ENCODE data around the gene SLC25A11. TPM values are rescaled to one million over a fixed set of nuclear protein-coding genes. Genes with fewer than 3 reads are reported as not detected.

SLC25A11 gene
- total RNA-seq, 3 donors from 2014 or later, result 38.8 to 48.5 (median 42.6) TPM

- no peaks in the 10 kb centered on the region for H3K27me3 ChIP-seq
- no peak for DNase-seq (ENCODE audit: low spot score in 2 of 2)
These were observed 2.3 kb downstream of the SLC25A11 start for GRCh38 chr17:4937553-4937952.

DNA sequence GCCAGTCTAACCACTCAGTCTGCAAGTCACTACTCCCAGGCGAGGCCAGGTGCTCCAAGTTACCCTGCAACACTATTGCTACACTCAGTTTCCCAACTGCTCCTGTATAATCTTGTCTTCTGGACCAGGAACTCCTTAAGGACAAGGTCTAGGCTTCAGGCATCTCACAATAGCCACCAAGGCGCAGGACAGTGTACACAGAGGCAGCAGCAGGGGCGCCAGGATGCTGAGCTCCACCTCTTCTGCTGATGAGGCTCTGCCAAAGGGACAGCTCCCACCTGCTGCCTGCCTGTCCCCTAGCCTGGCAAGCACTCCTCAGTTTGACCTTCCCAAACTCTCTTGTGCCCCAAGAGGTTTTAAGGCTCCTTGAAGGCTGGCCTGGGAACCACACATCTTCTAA, 3.4 kb downstream of the SLC25A11 start:
- H3K4me1 ChIP-seq, result peaks cover 17 to 29% of the 10 kb centered on the region in 2 donors
- H3K9me3 ChIP-seq, result no peaks in the 10 kb centered on the region
- H3K27me3 ChIP-seq, result no peaks in the 10 kb centered on the region
- no peaks in the 10 kb centered on the region for H3K36me3 ChIP-seq
- H3K27ac ChIP-seq, result no peak overlapping the region
- intact Hi-C loops (cut with DNase I; ENCODE audit: low total_unique reads), result no loop called here
- no peak for DNase-seq (ENCODE audit: low spot score in 2 of 2)
- no peak overlapping the region for H3K4me3 ChIP-seq
- TF ChIP-seq POLR2AphosphoS5 (IDR thresholded peaks at IDR 0.05), result no peak
- no peak for TF ChIP-seq CTCF (IDR thresholded peaks at IDR 0.05)
- no peak for TF ChIP-seq POLR2A (IDR thresholded peaks at IDR 0.05)

More at GRCh38 chr17:4937553-4937952, 2.3 kb downstream of the SLC25A11 start:
- no peaks in the 10 kb centered on the region for H3K9me3 ChIP-seq
- H3K27ac ChIP-seq, result no peak overlapping the region
- TF ChIP-seq POLR2A (IDR thresholded peaks at IDR 0.05) (no peak), POLR2AphosphoS5 (IDR thresholded peaks at IDR 0.05) (no peak), CTCF (IDR thresholded peaks at IDR 0.05) (no peak)
- H3K4me3 ChIP-seq, result no peak overlapping the region
- H3K4me1 ChIP-seq, result peaks cover 17 to 32% of the 10 kb centered on the region in 2 donors
- intact Hi-C loops (cut with DNase I; ENCODE audit: low total_unique reads), result no loop called here
- no peaks in the 10 kb centered on the region for H3K36me3 ChIP-seq

DNA sequence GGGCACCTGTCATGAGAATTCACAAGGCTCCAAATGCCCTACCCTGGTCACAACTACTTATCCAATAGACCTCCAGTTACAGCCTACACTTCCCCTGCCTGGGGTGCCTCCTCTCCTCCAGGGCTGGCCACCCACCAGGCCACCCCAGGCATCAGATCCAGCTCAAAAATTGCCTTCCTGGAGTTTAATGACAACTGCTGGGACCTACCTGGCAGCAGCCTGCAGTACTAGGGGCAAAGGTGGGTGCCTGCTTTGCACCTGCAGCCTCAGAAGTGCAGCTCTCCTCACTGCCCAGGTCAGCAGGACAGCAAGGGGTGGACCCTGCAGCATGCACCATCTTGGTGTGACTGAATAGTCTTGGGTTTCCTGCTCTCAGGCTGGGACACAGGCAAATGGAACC, 4.2 kb downstream of the SLC25A11 start:
- Histone ChIP-seq H3K36me3 (no peaks in the 10 kb centered on the region), H3K27me3 (no peaks in the 10 kb centered on the region), H3K4me3 (no peak overlapping the region), H3K27ac (no peak overlapping the region), H3K4me1 (peaks cover 10 to 23% of the 10 kb centered on the region in 2 donors), H3K9me3 (no peaks in the 10 kb centered on the region)
- intact Hi-C loops (cut with DNase I; ENCODE audit: low total_unique reads), result no loop called here
- no peak for DNase-seq (ENCODE audit: low spot score in 2 of 2)
- TF ChIP-seq POLR2A (IDR thresholded peaks at IDR 0.05), result no peak
- no peak for TF ChIP-seq CTCF (IDR thresholded peaks at IDR 0.05)
- TF ChIP-seq POLR2AphosphoS5 (IDR thresholded peaks at IDR 0.05), result no peak

DNA sequence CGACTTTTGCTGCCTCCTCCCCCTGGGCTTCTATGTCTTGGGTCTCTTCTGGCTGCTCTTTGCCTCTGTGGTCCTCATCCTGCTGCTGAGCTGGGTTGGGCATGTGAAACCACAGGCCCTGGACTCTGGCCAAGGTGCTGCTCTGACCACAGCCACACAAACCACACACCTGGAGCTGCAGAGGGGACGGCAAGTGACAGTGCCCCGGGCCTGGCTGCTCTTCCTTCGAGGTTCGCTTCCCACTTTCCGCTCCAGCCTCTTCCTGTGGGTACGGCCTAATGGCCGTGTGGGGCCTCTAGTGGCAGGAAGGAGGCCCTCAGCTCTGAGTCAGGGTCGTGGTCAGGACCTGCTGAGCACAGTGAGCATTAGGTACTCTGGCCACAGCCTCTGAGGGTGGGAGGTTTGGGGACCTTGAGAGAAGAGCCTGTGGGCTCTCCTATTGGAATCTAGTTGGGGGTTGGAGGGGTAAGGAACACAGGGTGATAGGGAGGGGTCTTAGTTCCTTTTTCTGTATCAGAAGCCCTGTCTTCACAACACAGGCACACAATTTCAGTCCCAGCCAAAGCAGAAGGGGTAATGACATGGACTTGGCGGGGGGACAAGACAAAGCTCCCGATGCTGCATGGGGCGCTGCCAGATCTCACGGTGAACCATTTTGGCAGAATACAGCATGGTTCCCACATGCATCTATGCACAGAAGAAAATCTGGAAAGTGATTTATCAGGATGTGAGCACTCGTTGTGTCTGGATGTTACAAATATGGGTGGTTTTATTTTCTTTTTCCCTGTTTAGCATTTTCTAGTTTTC, 5.5 kb downstream of the SLC25A11 start:
- peak; percentile 48 to 69 for DNase-seq (ENCODE audit: low spot score in 2 of 2)
- intact Hi-C loops (cut with DNase I; ENCODE audit: low total_unique reads), result no loop called here
- no peak for TF ChIP-seq POLR2A (IDR thresholded peaks at IDR 0.05)
- no peak for TF ChIP-seq CTCF (IDR thresholded peaks at IDR 0.05)
- no peak for TF ChIP-seq POLR2AphosphoS5 (IDR thresholded peaks at IDR 0.05)
- Histone ChIP-seq H3K36me3 (no peaks in the 10 kb centered on the region), H3K27me3 (no peaks in the 10 kb centered on the region), H3K4me3 (peak overlapping the region in 1 of 3 donors; percentile 43), H3K27ac (peak overlapping the region; percentile 16 to 45), H3K9me3 (no peaks in the 10 kb centered on the region), H3K4me1 (peaks cover 10 to 22% of the 10 kb centered on the region in 2 donors)

- no peaks in the 10 kb centered on the region for H3K9me3 ChIP-seq
- TF ChIP-seq POLR2A (IDR thresholded peaks at IDR 0.05), result no peak
- TF ChIP-seq CTCF (IDR thresholded peaks at IDR 0.05), result no peak
- TF ChIP-seq POLR2AphosphoS5 (IDR thresholded peaks at IDR 0.05), result no peak
- no peak for DNase-seq (ENCODE audit: low spot score in 2 of 2)
- no peak overlapping the region for H3K4me3 ChIP-seq
- H3K4me1 ChIP-seq, result peaks cover 4 to 15% of the 10 kb centered on the region in 2 donors
- H3K27ac ChIP-seq, result peak overlapping the region in 1 of 2 donors; percentile 16
- intact Hi-C loops (cut with DNase I; ENCODE audit: low total_unique reads), result no loop called here
- H3K27me3 ChIP-seq, result no peaks in the 10 kb centered on the region
- no peaks in the 10 kb centered on the region for H3K36me3 ChIP-seq
These were observed 6.2 kb downstream of the SLC25A11 start for GRCh38 chr17:4933646-4934045.
